ENCODE data around the gene OGDHL.

GRCh38 chr10:49743464-49744075 is 18.6 kb downstream of the OGDHL start:
- no peak for TF ChIP-seq CTCF (IDR thresholded peaks at IDR 0.05)
- no peak for TF ChIP-seq EP300 (IDR thresholded peaks at IDR 0.05)

Measured in sigmoid colon (tissue), 4 donors.